ENCODE measurements around the gene PDE4D. TPM values are rescaled to one million over a fixed set of nuclear protein-coding genes. Genes with fewer than 3 reads are reported as not detected.

PDE4D gene
- total and polyA plus RNA-seq, 11 donors: 5.2 to 68.3 (median 42.1) TPM

- no peaks in the 10 kb centered on the region for H3K36me3 ChIP-seq
- H3K27me3 ChIP-seq: no peaks in the 10 kb centered on the region
- DNase-seq (no peak), ATAC-seq (no peak)
- H3K4me1 ChIP-seq: no peaks in the 10 kb centered on the region
- H3K4me3 ChIP-seq: no peak overlapping the region
- H3K27ac ChIP-seq: no peak overlapping the region
- WGBS, 4 donors: 55 to 65% (median 60%) methylated on average over 2 of the region's 2 CpGs
- intact Hi-C loops (cut with DNase I): no loop called here
- no peaks in the 10 kb centered on the region for H3K9me3 ChIP-seq
- TF ChIP-seq POLR2A (IDR thresholded peaks at IDR 0.05) (no peak), CTCF (IDR thresholded peaks at IDR 0.05) (no peak)
Observed at GRCh38 chr5:59437176-59437575, 456.4 kb downstream of the PDE4D start.

GRCh38 chr5:59436364-59437148, 457.0 kb downstream of the PDE4D start:
- 82 to 91% (median 87%) methylated on average over 5 of the region's 5 CpGs for WGBS, 4 donors
- no peak for TF ChIP-seq CTCF (IDR thresholded peaks at IDR 0.05)
- TF ChIP-seq POLR2A (IDR thresholded peaks at IDR 0.05): no peak
- H3K4me1 ChIP-seq: no peaks in the 10 kb centered on the region
- no peaks in the 10 kb centered on the region for H3K9me3 ChIP-seq
- H3K27me3 ChIP-seq: no peaks in the 10 kb centered on the region
- ATAC-seq: no peak
- no peak overlapping the region for H3K4me3 ChIP-seq
- DNase-seq: no peak
- no peak overlapping the region for H3K27ac ChIP-seq
- intact Hi-C loops (cut with DNase I): no loop called here
- H3K36me3 ChIP-seq: no peaks in the 10 kb centered on the region

GRCh38 chr5:59433174-59433573, 460.4 kb downstream of the PDE4D start:
- Histone ChIP-seq H3K36me3 (no peaks in the 10 kb centered on the region), H3K27me3 (no peaks in the 10 kb centered on the region), H3K27ac (no peak overlapping the region), H3K4me3 (no peak overlapping the region), H3K9me3 (no peaks in the 10 kb centered on the region), H3K4me1 (no peaks in the 10 kb centered on the region)
- TF ChIP-seq CTCF (IDR thresholded peaks at IDR 0.05): no peak
- TF ChIP-seq POLR2A (IDR thresholded peaks at IDR 0.05): no peak
- 87 to 97% (median 94%) methylated on average over 1 of the region's 1 CpG for WGBS, 4 donors
- DNase-seq: no peak
- intact Hi-C loops (cut with DNase I): no loop called here
- ATAC-seq: no peak

- intact Hi-C loops (cut with DNase I): no loop called here
- Histone ChIP-seq H3K27me3 (no peaks in the 10 kb centered on the region), H3K36me3 (no peaks in the 10 kb centered on the region), H3K4me1 (no peaks in the 10 kb centered on the region), H3K27ac (no peak overlapping the region), H3K9me3 (no peaks in the 10 kb centered on the region), H3K4me3 (no peak overlapping the region)
- DNase-seq: no peak
- no peak for ATAC-seq
- WGBS, 4 donors: 88 to 93% (median 92%) methylated on average over 9 of the region's 9 CpGs
- no peak for TF ChIP-seq POLR2A (IDR thresholded peaks at IDR 0.05)
- TF ChIP-seq CTCF (IDR thresholded peaks at IDR 0.05): no peak
Observed at GRCh38 chr5:59430066-59430685, 463.4 kb downstream of the PDE4D start.

All from heart left ventricle (tissue), 16 donors.